NCI-H146 (cell line): ENCODE results near the gene IGF2.

Source experiments
- DNase-seq: peaks from one replicate; lab custom pipeline; 2025; lab: John Stamatoyannopoulos, UW

The IGF2 gene

DNA sequence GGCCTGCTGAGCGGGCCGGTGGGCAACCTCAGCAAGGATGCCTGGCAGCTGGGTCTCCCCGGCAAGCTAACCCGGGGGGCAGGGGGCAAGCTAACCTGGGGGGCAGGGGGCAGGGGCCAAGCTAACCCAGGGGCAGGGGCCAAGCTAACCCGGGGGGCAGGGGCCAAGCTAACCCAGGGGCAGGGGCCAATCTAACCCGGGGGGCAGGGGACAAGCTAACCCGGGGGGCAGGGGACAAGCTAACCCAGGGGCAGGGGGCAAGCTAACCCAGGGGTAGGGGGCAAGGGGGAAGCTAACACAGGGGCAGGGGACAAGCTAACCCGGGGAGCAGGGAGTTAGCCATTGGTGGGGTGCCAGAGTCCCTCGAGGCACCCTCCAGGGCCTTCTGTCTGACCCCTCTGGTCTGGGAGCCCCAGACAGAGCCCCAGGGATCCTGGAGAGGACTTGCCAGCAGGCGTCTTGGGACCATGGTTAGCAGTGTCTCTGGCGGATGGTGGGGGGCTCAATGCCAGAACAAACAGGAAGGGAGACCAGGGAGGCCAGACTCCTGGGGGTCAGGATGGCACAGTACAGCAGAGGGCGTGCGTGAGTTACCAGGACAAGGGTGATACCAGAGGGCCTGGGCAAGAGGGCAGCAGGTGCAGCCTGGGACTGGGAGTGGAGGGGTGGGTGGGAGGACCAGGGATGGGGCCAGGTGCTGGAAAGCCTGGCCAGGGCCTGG, 16.1 kb downstream of the IGF2 start:
- no peak for DNase-seq

DNA sequence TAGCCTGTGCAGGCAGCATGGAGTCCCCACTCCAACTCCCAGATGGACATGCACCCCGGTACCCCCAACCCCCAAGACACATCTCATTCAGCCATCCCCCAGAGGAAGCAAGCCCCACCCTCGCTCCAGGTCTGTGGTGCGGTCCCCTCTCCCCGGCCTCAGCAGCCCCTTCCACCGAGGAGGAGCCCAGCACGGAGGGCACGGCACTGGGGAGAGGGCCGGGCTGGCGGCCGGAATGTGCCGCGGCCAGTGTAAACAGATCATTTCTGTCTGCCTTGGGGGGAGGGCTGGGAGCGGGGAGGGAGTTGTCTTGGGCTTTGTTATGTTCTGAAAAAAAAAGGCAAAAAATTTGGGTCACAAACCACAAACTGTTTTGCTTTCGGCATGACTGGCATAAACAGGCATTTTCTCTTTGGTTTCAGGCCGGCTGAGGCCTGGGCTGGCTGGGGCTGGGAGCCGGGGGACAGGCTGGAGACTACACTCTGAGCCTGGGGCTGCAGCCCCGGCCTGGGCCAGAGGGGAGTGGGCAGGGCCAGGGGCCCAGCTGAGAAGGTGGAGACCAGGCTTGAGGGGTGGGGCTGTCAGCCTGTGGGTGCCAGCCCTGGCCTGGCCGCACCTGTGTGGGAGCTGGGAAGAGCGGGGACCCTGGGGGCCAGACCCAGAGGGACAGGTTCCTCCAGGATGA, 16.8 kb downstream of the IGF2 start:
- no peak for DNase-seq

DNA sequence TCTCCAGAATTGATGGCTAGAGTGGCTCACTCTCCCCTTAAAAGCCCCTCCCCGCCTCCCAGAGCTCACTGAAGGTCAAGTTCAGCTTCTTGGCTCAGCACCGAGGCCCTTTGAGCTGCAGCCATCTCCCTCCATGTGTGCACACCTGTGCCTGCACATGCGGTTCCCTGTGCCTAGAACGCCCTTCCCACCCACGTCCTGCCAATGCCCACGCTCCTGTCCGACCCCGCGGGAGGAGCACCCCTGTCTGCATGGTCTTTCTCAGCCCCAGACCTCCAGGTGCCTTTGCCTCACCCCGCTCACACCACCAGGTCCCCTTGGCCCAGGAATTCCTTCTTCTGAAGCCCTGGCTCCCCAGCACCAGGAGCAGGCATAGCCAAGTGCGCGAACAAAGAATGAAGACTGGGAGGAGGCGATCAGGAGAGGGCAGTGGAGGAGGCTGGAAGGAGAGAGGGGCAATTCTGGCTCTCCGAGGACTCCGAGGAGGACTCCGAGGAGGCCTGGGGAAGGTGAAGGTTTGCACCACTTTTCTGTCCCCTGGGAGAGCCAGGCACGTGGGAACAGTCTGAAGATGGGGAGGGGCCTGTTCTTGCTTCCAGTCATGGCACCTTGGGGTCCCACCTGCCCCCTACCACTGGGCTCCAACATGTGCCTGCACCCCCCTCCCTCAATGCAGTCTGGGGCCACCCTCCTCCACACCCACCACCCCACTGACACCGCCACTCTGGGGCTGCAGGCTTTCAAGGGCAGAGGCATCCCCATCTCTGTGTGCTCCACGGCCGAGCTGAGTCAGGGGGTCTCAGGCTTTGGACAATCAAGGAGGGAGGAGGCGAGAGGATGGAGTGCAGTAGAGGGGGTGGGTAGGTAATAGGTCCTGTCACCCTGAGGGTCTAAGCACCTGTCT, 17.7 kb downstream of the IGF2 start:
- no peak for DNase-seq

DNA sequence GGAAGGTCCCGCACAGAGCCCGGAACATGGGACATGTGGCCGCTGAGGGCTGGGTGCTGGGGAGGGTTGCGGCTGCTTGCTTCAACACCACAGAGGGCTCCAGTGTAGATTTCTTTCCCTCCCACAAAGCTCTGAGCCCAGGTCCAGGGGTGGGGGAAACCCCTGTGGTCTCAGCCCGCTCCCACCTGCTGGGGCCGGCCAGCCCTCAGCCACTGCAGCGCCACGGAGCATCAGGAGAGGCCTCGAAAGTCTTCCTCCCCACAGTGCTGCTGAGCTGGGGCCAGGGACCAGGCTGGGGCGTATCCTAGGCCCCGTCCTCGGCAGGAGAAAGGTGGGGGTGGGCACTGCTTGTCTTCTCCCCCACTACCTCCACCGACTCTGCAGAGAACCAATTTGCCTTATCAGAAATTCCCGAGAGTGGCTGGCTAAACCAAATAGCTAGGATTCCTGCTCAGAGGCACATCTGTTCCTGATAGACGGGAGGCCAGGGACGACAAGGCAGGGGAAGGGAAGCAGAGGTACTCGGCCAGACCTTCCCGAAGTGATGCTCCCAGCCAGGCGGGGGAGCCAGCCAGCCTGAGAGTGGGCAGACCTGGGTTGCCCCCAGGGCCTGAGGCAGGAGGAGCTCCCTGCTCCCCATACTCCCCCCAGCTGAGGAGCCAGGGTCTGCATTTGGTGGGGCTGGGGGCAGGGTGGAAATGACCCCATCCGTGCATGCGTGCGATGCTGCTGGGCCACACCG, 18.7 kb downstream of the IGF2 start:
- no peak for DNase-seq

DNA sequence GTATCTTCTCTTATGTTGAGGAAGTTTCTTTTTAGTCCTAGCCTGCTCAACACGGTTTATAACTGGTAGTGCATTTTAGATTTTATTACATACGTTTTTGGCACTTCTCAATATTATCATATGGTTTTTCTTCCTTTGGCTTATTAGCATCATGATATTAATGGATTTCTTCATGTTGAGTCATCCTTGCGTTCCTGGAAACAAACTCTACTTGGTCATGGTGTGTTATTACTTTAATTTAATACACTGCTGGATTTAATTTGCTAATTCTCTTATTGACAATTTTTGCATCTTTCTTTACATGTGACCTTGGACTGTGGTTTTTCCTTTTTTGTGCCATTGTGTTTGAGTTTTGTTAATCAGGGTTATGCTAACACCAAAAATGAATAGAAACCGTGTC, 20.5 kb downstream of the IGF2 start:
- DNase-seq, result no peak

DNA sequence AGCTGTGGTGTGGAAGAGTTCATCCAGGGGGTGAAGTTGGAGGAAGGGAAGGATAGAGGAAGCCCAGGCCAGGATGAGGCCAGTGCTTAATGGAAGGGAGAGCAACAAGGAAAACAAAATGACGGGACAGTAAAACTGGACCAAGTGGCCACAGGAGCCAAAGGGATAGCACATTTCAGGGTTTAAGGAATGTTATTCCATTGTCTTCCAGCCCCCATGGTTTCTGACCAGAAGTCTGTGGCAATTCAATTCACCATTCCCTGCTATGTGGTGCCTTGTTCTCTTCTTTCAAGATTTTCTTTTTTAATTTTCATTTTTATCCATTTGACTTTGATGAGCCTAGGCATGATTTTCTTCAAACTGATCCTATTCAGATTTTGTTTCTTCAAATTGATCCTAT, 22.5 kb downstream of the IGF2 start:
- no peak for DNase-seq

DNA sequence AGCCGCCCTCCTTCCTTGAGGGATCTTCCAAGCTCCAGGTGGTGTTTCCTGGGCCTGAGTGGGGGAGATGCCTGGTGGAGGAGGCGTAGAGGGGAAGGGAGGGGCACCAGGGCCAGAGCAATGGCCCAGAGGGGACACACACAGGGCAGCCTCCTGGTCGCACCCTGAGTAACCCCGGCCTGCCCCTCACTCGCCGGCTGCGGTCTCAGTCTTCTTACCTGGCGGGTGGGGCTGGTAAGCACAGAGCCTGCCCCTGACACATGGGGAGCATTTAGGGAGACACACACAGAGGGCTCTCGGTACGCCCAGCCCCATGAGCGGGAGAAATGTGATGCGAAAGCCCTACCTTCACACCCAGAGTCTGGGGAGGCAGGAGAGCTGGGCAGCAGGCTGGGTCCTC, 23.9 kb downstream of the IGF2 start:
- DNase-seq, result no peak

DNA sequence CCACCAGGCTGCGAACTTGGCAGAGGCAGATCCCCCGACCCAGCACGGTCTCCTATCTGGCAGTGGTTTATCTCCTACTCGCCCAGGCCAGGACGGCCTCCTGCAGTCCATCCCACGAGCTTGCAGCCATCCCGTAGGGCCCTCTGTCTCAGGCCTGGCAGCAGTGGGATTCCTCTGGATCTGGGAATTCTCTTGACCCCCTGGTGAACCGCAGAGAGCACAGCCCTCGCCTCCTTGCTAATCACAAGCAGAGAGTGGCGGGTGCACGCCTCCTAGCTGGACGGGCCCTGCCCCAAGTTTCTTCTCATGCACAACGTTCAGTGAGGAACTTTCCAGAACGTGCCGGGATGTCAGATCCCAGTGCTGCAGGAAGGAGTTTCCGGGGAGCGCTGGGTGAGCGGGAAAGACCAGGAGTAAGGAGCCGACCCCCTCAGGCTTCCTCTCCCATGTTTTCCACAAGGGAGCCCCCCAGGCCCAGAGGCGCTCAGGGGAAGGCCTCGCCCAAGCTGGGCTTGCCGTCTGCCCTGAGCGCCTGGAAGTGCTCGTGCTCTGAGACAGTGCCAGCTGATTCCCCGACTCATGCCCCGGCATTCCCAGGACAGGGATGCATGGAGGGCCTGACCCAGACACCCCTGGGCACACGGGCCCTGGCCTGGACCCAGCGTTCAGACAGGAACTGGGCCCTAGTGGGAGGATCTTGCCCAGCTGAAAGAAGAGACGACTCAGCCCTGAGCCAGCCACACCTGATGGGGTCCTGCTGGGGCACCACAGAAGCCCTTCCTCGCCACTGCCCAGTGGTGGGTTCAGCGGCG, 24.6 kb downstream of the IGF2 start:
- no peak for DNase-seq

DNA sequence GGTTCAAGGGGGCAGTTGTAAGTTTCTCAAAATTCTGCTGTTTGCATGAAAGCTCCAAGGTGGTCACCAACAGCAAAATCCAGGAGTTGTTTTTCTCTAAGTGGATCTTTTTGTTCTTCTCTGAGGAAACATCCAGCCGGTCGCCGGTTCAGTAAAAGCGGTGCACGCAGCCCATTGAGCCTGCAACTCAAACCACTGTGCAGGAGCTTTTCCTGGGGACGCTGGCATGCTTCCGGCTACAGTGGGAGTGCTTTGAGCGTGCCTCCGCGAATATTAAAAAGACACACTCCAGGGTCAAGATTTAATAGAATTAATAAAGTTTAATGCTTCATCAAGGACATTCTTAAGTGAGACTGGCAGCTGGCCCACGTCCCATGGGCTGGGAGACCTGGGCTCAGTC, 25.4 kb downstream of the IGF2 start:
- DNase-seq, result no peak

DNA sequence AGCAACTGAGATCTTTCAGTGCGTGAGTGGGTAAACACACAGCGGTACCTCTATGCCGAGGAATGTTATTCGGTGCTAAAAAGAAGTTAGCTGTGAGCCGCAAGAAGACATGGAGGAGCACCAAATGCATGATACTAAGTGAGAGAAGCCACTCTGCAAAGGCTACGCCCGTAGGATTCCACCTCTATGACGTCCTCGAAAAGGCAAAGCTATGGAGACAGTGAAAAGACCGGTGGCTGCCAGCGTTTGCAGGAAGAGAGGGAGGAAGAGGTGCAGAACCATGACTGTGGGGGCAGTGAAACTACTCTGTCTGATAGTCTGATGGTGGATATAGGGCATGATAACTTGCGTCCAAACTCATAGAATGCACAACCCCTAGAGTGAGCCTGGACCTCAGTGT, 28.7 kb downstream of the IGF2 start:
- no peak for DNase-seq

DNA sequence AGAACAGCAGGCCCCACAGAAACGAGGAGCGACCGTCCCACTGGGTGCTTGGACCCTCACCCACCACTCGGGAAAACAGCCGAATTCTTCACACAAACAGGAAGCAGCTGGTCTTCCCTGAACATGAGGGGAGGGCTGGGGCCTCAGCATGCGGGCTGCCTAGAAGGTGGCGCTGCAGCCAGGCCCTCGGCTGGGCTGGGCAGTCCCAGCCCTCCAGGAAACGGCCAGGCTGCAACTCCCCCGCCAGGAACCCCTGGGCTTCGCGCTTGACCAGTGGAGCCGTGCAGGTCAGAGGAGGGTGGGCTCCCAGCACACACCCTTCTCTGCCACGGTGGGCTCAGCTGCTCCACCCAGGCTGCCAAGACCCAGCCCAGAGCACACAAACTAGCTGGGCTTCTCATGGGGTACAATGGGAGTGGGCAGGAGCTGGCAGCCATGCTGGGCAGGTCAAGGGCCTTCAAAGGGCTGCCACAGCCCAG, 29.6 kb downstream of the IGF2 start:
- DNase-seq, result no peak

DNA sequence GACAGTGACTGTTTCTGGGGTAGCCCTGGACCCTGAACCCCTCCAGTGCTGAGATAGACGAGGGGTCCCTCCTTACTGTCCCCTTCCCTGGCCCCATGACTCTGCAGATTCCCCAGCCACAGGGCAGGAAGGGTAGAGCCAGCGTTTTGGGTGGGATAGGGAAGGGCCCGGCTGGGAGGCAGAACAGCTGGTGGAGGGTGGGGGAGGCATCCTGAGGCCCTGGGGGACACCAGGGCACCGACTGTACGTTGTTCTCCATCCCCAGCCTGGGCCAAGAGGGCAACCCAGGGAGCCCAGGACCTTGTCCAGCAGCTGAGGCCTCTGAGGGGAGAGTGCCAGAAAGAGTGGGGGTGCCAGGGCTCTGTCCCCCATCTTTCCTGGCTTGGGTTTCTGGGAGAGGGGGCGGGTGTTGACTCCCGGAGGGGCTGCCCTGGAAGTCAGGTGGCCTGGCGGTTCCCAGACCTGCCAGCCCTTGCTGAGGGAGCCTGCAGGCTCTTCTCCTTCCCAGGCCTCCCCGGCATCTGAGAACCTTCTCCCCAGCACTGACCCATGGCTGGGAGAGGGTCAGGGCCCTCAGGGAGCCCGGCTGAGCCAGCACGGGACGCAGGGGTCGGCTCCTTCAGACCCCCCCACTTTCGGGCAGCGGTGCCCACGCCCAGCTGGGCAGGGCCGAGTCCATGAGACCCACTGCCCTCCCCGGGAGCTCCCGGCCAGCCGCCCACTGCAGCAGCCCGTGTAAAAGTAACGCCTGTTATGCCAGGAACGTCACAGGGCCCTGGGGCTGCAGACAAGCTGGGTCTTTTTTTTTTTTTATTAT, 30.3 kb downstream of the IGF2 start:
- no peak for DNase-seq

DNA sequence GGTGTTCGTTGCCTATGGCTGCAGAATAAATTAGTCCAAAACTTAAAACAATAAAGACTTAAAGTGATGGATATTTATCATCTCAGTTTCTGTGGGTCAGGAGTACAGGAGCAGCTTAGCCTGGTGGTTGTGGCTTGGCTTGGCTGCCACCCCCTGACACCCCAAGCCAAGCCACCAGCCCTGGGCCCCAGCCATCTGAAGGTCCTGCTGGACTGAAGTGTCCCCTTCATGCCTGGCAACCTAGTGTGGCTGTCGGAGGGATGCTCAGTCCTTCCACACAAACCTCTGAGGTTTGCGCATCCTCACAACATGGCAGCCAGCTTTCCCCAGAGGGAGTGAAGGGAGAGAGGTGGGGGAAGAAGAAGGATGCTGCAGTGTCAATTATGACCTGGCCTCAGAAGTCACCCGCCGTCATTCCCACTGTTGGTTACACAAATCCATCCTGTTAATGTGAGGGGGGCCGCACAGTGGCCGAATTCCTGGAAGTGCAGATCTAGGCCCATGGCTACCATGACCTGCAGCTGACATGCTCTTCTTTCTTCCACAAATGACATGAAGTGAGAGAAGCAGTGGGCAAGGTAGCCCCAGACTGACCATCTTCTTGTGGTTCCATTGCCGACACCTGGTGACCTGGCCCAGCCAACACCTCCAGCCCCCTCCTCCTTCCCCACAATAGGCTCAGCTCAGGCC, 31.1 kb downstream of the IGF2 start:
- no peak for DNase-seq

DNA sequence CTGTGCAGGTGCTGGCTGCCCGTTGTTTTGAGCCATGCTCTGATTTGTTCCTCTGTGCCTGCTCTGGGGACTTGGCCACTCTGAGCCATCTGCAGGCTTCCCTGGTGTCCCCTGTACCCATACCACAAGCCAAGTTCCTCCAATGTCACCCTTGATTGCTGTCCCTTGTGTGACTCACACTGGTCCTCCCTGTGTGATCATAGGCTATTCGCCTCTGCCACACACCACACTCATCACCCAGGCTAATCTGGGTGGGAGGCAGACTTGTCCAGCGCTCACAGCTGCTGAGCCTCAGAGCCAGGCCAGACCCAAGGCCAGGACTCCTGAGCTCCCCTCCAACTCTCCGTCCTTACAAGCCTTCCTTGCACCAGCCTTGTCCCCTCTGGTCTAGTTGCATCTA, 31.7 kb downstream of the IGF2 start:
- no peak for DNase-seq

DNA sequence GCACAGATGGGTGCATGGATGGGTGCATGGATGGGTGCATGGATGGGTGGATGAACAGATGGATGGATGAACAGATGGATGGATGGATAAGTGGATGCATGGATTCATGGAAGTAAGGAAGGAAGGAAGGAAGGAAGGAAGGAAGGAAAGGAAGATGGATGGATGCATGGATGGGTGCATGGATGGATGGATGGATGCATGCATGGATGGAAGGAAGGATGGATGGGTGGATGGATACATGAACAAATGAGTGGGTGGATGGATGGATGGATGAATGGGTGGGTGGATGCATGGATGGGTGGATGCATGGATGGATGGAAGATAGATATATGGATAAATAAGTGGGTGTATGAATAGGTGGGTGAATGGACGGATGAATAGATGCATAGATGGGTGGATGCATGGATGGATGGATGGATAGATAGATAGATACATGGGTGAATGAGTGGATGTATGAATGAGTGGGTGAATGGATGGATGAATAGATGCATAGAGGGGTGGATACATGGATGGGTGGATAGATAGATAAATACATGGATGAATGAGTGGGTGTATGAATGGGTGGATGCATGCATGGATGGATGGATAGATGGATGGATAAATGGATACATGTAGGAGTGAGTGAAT, 32.5 kb downstream of the IGF2 start:
- no peak for DNase-seq

DNA sequence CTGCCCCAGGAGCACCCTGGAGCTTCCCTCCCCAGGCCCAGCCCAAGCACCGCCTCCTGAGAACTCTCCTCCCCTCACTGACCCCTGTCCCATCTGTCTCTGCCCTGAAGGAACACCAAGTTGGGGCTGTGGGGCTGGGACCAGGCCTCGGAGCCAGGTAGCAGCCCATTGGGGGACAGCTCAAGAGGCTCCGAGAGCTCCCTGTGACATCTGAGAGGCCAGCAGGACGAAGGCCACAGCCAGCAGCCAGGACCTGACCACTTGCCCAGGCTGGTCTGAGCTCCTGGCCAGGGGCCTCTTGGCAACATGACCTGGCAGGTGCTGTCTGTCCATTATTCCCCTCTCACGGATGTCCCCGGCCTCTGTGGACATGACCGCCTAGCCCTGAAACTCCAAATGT, 33.7 kb downstream of the IGF2 start:
- no peak for DNase-seq

DNA sequence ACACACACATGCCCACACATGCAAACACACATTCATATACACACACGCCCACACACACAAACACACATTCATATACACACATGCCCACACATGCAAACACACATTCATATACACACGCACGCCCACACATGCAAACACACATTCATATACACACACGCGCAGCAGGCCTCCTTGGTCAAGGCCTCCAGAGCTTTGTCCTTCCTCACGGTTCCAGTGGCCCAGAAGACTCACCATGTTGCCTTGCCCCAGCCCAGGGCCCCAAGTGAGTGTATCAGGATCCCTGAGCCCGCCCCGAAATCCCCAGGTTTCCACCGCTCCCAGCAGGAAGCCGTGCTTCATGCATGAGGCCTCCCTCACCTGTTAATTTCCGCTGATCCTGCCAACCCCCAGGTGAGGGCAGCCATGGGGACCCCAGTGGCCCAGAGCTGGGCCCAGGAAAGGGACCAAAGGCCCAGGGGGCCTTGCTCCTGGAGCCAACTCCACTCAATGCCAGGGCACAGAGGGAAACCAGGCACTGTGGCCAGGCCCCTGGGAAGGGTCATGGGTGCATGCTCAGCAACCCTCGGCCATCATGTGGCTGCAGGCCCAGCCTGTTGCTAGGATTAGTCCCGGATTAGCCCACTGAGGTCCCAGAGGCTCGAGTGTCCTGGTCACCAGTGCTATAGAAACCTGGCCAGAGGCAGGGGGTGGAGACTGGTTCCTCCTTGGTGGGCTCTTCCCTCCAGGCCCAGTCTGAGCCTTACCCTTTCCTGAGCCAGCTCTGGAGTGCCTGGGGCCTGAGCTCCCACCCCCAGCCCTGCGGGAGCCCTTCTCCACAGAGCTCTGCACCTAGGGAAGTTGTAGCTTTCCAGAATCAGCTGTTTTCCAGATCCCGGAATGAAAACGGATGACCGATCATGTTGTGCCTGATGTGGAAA, 34.4 kb downstream of the IGF2 start:
- no peak for DNase-seq
